Bronchial epithelial cell (primary cell): ENCODE measurements around the gene ARHGEF12. TPM values are rescaled to one million over a fixed set of nuclear protein-coding genes. Genes with fewer than 3 reads are reported as not detected.
A peak's percentile ranks its signal among the peaks of the same experiment; 100 is the strongest.

Experiments
- DNase-seq: peaks from one replicate; pipeline ENCODE4 v3.0.0-alpha.2; 2010; ENCODE audit warnings: low read depth
- FAIRE-seq: peaks from 2 replicates; lab custom pipeline; 2011; peaks lifted over from hg19 to GRCh38; lab: Jason Lieb, UNC
- H3K27me3 ChIP-seq: 2 replicates; pipeline ENCODE4 v1.5.1; 2011; ENCODE audit warnings: low read length; ENCODE audit not compliant: control insufficient read depth, insufficient read depth
- H3K36me3 ChIP-seq: 2 replicates; pipeline ENCODE4 v1.5.1; 2011; ENCODE audit warnings: low read length; ENCODE audit not compliant: control insufficient read depth, insufficient read depth
- H3K4me3 ChIP-seq: 2 replicates; pipeline ENCODE4 v1.5.1; 2011; ENCODE audit warnings: mild to moderate bottlenecking, low read depth, low read length, control low read depth
- CTCF ChIP-seq: IDR thresholded peaks from 2 replicates; pipeline ENCODE4 v1.5.1; 2011; ENCODE audit warnings: mild to moderate bottlenecking, moderate library complexity, low read length, control low read depth, inconsistent platforms; ENCODE audit not compliant: insufficient read depth, severe bottlenecking
- total RNA-seq: library from RNA; depleted of rRNA; stranded (reverse); fragments of >200 nt; gene quantifications from 2 replicates; pipeline ENCODE4 v1.2.1, GENCODE V29; 2014

ARHGEF12 gene
- total RNA-seq, 1 donor from 2014 or later, result 65.6 TPM

- H3K36me3 ChIP-seq, result no peaks in the 10 kb centered on the region
- DNase-seq (no peak), FAIRE-seq (no peak)
- H3K4me3 ChIP-seq, result no peak overlapping the region
- no peak for TF ChIP-seq CTCF
- no peaks in the 10 kb centered on the region for H3K27me3 ChIP-seq
Measured at GRCh38 chr11:120354779-120355178, 18.6 kb downstream of the ARHGEF12 start.

GRCh38 chr11:120357620-120358019 is 21.4 kb downstream of the ARHGEF12 start:
- H3K36me3 ChIP-seq, result no peaks in the 10 kb centered on the region
- no peak for TF ChIP-seq CTCF
- FAIRE-seq (no peak), DNase-seq (no peak)
- H3K27me3 ChIP-seq, result no peaks in the 10 kb centered on the region
- H3K4me3 ChIP-seq, result no peak overlapping the region

GRCh38 chr11:120358729-120359128 is 22.5 kb downstream of the ARHGEF12 start:
- H3K36me3 ChIP-seq, result no peaks in the 10 kb centered on the region
- DNase-seq (no peak), FAIRE-seq (no peak)
- H3K27me3 ChIP-seq, result no peaks in the 10 kb centered on the region
- no peak for TF ChIP-seq CTCF
- no peak overlapping the region for H3K4me3 ChIP-seq

GRCh38 chr11:120363436-120363835 is 27.2 kb downstream of the ARHGEF12 start:
- FAIRE-seq (no peak), DNase-seq (peak; percentile 53)
- Histone ChIP-seq H3K4me3 (no peak overlapping the region), H3K27me3 (no peaks in the 10 kb centered on the region), H3K36me3 (no peaks in the 10 kb centered on the region)
- no peak for TF ChIP-seq CTCF

- H3K36me3 ChIP-seq, result no peaks in the 10 kb centered on the region
- H3K4me3 ChIP-seq, result no peak overlapping the region
- FAIRE-seq, result no peak
- no peak for TF ChIP-seq CTCF
- no peaks in the 10 kb centered on the region for H3K27me3 ChIP-seq
- DNase-seq, result no peak
Measured at GRCh38 chr11:120365512-120365911, 29.3 kb downstream of the ARHGEF12 start.

GRCh38 chr11:120372296-120372695 is 36.1 kb downstream of the ARHGEF12 start:
- no peaks in the 10 kb centered on the region for H3K27me3 ChIP-seq
- no peak overlapping the region for H3K4me3 ChIP-seq
- TF ChIP-seq CTCF, result no peak
- FAIRE-seq, result no peak
- H3K36me3 ChIP-seq, result no peaks in the 10 kb centered on the region
- DNase-seq, result no peak
